Activated CD4-positive, alpha-beta memory T cell treated with anti-CD3 and anti-CD28 coated beads for 36 hours (primary cell): ENCODE measurements around the gene GOLT1A. TPM values are rescaled to one million over a fixed set of nuclear protein-coding genes. Genes with fewer than 3 reads are reported as not detected.

ENCODE experiments used
- CTCF ChIA-PET: fragments of 350-600 bp; sonication (Branson Sonifier 250); formaldehyde crosslinking; loops from one replicate; lab custom pipeline; 2021; ENCODE audit warnings: antibody characterized with exemption, inconsistent platforms; lab: Charles Lee
- POLR2A ChIA-PET: fragments of 350-600 bp; sonication (Branson Sonifier 250); formaldehyde crosslinking; loops from one replicate; lab custom pipeline; 2021; ENCODE audit warnings: antibody characterized with exemption; lab: Charles Lee
- DNase-seq: peaks from one replicate; pipeline ENCODE4 v3.0.0-alpha.2; 2020
- H3K27ac Mint-ChIP-seq: one replicate; pipeline ENCODE4 v1.8.0; 2021; ENCODE audit warnings: mixed read lengths
- H3K27me3 Mint-ChIP-seq: one replicate; pipeline ENCODE4 v1.8.0; 2021; ENCODE audit warnings: mixed read lengths
- H3K36me3 Mint-ChIP-seq: one replicate; pipeline ENCODE4 v1.8.0; 2021; ENCODE audit warnings: mixed read lengths
- H3K4me1 Mint-ChIP-seq: one replicate; pipeline ENCODE4 v1.8.0; 2021; ENCODE audit warnings: low read depth, mixed read lengths
- H3K4me3 Mint-ChIP-seq: one replicate; pipeline ENCODE4 v1.8.0; 2021; ENCODE audit warnings: mild to moderate bottlenecking, mixed read lengths
- H3K9me3 Mint-ChIP-seq: one replicate; pipeline ENCODE4 v1.8.0; 2021; ENCODE audit warnings: mixed read lengths
- intact Hi-C: fragments of 100-400 bp; cut with micrococcal nuclease; formaldehyde crosslinking; loops from one replicate; pipeline ENCODE4 v1.15.1; 2023
- total RNA-seq, 2 experiments: library from RNA; stranded (reverse); gene quantifications; one replicate each; pipeline ENCODE4 v1.2.3, GENCODE V29; 2021

GOLT1A gene
- total RNA-seq, 2 experiments from 2014 or later: 0.27 TPM; not detected in 1

GRCh38 chr1:204257446-204257845 is 43.7 kb upstream of the GOLT1A start:
- Mint-ChIP-seq H3K27me3 (no peaks in the 10 kb centered on the region), H3K27ac (no peak overlapping the region), H3K4me1 (no peaks in the 10 kb centered on the region), H3K9me3 (no peaks in the 10 kb centered on the region), H3K36me3 (no peaks in the 10 kb centered on the region), H3K4me3 (no peak overlapping the region)
- DNase-seq: no peak
- POLR2A ChIA-PET: no interaction called here
- intact Hi-C loops: no loop called here
- CTCF ChIA-PET: interaction anchor here (1.4 to 4.5 kb wide), 5 partner anchors 9 to 141 kb away, joined by 3 to 72 read pairs (median 5); partner anchors contain the start of gene PLEKHA6

GRCh38 chr1:204256531-204256930 is 42.7 kb upstream of the GOLT1A start:
- DNase-seq: no peak
- POLR2A ChIA-PET: no interaction called here
- H3K27me3 Mint-ChIP-seq: no peaks in the 10 kb centered on the region
- H3K36me3 Mint-ChIP-seq: no peaks in the 10 kb centered on the region
- intact Hi-C loops: no loop called here
- no peak overlapping the region for H3K27ac Mint-ChIP-seq
- no peaks in the 10 kb centered on the region for H3K4me1 Mint-ChIP-seq
- no peaks in the 10 kb centered on the region for H3K9me3 Mint-ChIP-seq
- H3K4me3 Mint-ChIP-seq: no peak overlapping the region
- CTCF ChIA-PET: interaction anchor here (1.4 to 4.5 kb wide), 2 partner anchors 106 to 142 kb away, joined by 5 to 72 read pairs; partner anchors contain the start of gene PLEKHA6

GRCh38 chr1:204255966-204256365 is 42.2 kb upstream of the GOLT1A start:
- CTCF ChIA-PET: interaction anchor here (1.4 to 4.5 kb wide), 2 partner anchors 107 to 143 kb away, joined by 5 to 72 read pairs; partner anchors contain the start of gene PLEKHA6

GRCh38 chr1:204255225-204255624 is 41.4 kb upstream of the GOLT1A start:
- CTCF ChIA-PET: interaction anchor here (0.8 to 2.6 kb wide), 2 partner anchors 108 to 143 kb away, joined by 3 to 18 read pairs; no protein-coding TSS in a partner anchor
- H3K4me3 Mint-ChIP-seq: no peak overlapping the region
- DNase-seq: no peak
- no peak overlapping the region for H3K27ac Mint-ChIP-seq
- H3K9me3 Mint-ChIP-seq: no peaks in the 10 kb centered on the region
- H3K4me1 Mint-ChIP-seq: no peaks in the 10 kb centered on the region
- POLR2A ChIA-PET: no interaction called here
- no peaks in the 10 kb centered on the region for H3K36me3 Mint-ChIP-seq
- no peaks in the 10 kb centered on the region for H3K27me3 Mint-ChIP-seq
- intact Hi-C loops: no loop called here

More at GRCh38 chr1:204255966-204256365, 42.2 kb upstream of the GOLT1A start:
- POLR2A ChIA-PET: no interaction called here
- Mint-ChIP-seq H3K36me3 (no peaks in the 10 kb centered on the region), H3K27ac (no peak overlapping the region), H3K4me3 (no peak overlapping the region), H3K9me3 (no peaks in the 10 kb centered on the region), H3K27me3 (no peaks in the 10 kb centered on the region), H3K4me1 (no peaks in the 10 kb centered on the region)
- intact Hi-C loops: no loop called here
- no peak for DNase-seq

DNA sequence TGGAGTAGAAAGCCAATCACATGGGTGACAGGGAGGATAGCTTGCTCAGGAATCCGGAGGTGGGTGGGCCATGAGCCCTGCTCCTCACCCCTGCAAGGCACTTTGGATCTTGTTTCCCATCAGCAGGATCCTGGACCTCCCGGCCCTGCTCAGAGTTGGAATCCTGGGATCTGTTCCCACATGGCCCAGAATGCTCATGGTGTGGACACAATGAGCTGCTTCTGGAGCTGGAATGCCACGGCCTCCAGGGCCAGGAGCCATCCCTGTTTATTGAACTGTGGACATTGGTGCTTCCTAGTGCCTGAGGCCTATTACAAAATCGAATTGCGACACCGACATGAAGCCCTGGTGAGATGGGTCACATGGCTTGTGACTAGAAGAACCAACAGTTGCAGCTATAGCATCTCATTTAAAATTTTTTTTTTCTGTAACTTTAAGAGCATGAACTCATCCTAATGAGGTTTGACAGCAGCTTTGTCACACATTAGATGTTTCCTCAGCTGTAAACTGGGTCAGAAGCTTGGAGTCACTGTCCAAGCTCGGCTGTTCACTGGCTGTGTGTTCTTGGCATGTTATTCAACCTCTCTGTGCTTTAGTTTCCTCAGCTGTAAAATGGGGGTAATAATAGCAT is 40.4 kb upstream of the GOLT1A start:
- ChIA-PET POLR2A (no interaction called here), CTCF (interaction anchor here (0.9 to 2.6 kb wide), 2 partner anchors 109 to 144 kb away, joined by 4 to 18 read pairs; no protein-coding TSS in a partner anchor)
- intact Hi-C loops: no loop called here
- Mint-ChIP-seq H3K36me3 (no peaks in the 10 kb centered on the region), H3K9me3 (no peaks in the 10 kb centered on the region), H3K4me1 (no peaks in the 10 kb centered on the region), H3K4me3 (no peak overlapping the region), H3K27ac (no peak overlapping the region), H3K27me3 (no peaks in the 10 kb centered on the region)
- DNase-seq: no peak

- DNase-seq: no peak
- ChIA-PET CTCF (no interaction called here), POLR2A (no interaction called here)
- H3K9me3 Mint-ChIP-seq: no peaks in the 10 kb centered on the region
- intact Hi-C loops: no loop called here
- no peaks in the 10 kb centered on the region for H3K27me3 Mint-ChIP-seq
- no peaks in the 10 kb centered on the region for H3K36me3 Mint-ChIP-seq
- H3K27ac Mint-ChIP-seq: no peak overlapping the region
- H3K4me1 Mint-ChIP-seq: no peaks in the 10 kb centered on the region
- no peak overlapping the region for H3K4me3 Mint-ChIP-seq
Observed at GRCh38 chr1:204251926-204252689, 38.3 kb upstream of the GOLT1A start.

DNA sequence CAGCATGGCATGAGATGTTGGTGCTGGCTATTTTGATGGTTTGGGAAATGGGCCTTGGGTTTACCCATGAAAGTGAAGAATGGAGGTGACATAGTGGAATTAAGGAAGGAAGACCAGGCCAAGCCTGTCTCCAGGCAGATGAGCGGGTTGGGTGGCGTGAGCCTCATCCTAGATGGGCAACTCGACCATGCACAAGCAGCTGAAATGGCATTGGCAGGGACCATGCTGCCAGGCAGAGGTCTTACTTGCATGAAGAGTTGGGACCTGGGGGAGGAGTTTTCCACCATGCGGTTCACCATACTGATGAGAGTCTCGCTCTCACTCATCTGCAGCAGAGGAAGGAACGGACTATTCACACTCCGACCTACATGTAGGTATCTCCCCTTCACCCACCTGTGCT is 37.5 kb upstream of the GOLT1A start:
- no peaks in the 10 kb centered on the region for H3K9me3 Mint-ChIP-seq
- H3K4me3 Mint-ChIP-seq: no peak overlapping the region
- ChIA-PET CTCF (no interaction called here), POLR2A (no interaction called here)
- H3K4me1 Mint-ChIP-seq: no peaks in the 10 kb centered on the region
- intact Hi-C loops: no loop called here
- no peaks in the 10 kb centered on the region for H3K27me3 Mint-ChIP-seq
- H3K36me3 Mint-ChIP-seq: no peaks in the 10 kb centered on the region
- H3K27ac Mint-ChIP-seq: no peak overlapping the region
- DNase-seq: no peak

DNA sequence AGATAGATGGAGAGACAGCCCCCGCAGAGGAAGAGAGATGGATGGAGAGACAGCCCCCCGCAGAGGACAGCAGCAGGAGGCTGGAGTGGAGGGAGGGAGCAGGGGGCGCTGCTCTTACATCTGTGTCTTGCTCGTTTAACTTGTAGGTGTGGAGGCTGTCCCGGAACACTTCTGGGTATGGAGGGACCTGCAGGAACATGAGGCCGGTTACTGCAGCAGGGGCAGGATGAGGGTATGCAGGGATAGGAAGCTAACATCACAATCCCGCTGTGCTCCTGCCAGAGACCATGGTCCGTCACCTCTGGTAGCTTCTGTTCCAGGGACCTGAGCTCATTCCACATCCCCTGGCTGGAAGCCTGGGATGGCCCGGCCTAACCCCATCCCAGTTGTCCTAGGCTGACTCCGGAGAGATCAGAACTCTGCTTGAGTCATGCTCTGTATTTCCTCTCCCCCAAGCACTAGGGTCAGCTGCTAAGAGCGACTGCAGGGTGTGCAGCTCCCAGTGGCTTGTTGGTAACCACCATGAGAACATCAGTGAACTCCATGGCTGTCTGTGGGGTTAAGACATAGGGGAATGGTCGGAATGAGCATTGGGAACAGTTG is 36.7 kb upstream of the GOLT1A start:
- intact Hi-C loops: no loop called here
- DNase-seq: no peak
- Mint-ChIP-seq H3K27ac (no peak overlapping the region), H3K27me3 (no peaks in the 10 kb centered on the region), H3K36me3 (no peaks in the 10 kb centered on the region), H3K4me1 (no peaks in the 10 kb centered on the region), H3K4me3 (no peak overlapping the region), H3K9me3 (no peaks in the 10 kb centered on the region)
- CTCF ChIA-PET: no interaction called here
- POLR2A ChIA-PET: no interaction called here

DNA sequence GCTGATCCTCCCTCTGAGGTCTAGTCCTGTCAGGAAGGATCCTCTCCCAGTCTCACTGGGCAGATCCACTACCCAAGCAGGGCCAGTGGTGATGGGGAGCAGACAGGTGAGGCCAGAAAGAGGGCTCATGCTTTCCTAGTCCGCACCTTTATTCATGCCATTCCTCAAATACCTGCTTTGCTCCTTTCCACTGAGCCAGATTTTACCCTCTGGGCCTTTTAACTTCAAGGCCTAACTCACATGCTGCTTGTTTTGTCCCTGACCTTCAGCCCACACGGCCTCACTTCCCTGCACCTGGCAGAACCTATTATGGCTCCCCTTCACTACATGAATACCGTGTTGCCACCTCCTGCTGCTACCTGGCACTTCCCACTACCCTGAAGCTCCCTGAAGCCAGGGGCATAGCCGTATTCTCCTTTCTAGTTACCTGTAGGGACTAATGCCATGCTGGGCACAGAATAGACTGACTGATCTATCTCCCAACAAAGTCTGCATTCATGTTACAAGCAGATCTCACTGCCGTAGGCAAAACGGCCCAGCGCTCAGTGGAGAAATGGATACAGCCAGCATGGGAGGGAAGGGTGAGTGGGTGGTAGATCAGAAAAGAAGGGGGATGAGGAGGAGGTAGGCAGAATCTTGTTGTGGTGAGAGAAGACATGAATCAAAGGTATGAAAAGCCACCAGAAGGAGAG is 36.1 kb upstream of the GOLT1A start:
- no peak overlapping the region for H3K4me3 Mint-ChIP-seq
- H3K27me3 Mint-ChIP-seq: no peaks in the 10 kb centered on the region
- intact Hi-C loops: no loop called here
- ChIA-PET POLR2A (no interaction called here), CTCF (no interaction called here)
- no peak overlapping the region for H3K27ac Mint-ChIP-seq
- no peak for DNase-seq
- H3K9me3 Mint-ChIP-seq: no peaks in the 10 kb centered on the region
- H3K4me1 Mint-ChIP-seq: no peaks in the 10 kb centered on the region
- no peaks in the 10 kb centered on the region for H3K36me3 Mint-ChIP-seq

DNA sequence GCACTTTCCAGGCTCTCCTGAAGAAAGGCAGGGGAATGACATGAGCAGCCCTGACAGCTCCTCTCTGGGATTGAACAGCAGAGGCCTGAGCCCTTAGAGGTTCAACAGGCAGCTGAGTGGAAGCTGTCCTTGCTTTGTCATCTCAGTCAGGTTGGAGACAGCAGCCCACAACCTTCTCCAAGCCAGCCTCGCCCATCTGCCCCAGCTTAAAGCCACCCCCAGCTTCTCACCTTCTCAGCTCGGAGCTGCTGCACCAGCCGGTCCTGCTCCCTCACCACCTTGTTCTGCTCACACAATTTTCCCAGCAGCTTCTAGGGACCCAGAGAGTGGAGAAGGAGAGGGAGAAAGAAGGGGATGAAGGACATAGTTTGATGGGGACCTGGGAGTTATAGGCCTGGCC is 35.2 kb upstream of the GOLT1A start:
- Mint-ChIP-seq H3K4me3 (no peak overlapping the region), H3K9me3 (no peaks in the 10 kb centered on the region), H3K36me3 (no peaks in the 10 kb centered on the region), H3K27me3 (no peaks in the 10 kb centered on the region), H3K27ac (no peak overlapping the region), H3K4me1 (no peaks in the 10 kb centered on the region)
- CTCF ChIA-PET: interaction anchor here (1.3 to 1.8 kb wide), 2 partner anchors 9 to 115 kb away, joined by 4 to 5 read pairs; no protein-coding TSS in a partner anchor
- intact Hi-C loops: no loop called here
- POLR2A ChIA-PET: no interaction called here
- no peak for DNase-seq

GRCh38 chr1:204246876-204247275 is 33.1 kb upstream of the GOLT1A start:
- POLR2A ChIA-PET: no interaction called here
- Mint-ChIP-seq H3K4me3 (no peak overlapping the region), H3K4me1 (no peaks in the 10 kb centered on the region), H3K27me3 (no peaks in the 10 kb centered on the region), H3K36me3 (no peaks in the 10 kb centered on the region), H3K9me3 (no peaks in the 10 kb centered on the region), H3K27ac (no peak overlapping the region)
- DNase-seq: no peak
- intact Hi-C loops: no loop called here
- CTCF ChIA-PET: no interaction called here

DNA sequence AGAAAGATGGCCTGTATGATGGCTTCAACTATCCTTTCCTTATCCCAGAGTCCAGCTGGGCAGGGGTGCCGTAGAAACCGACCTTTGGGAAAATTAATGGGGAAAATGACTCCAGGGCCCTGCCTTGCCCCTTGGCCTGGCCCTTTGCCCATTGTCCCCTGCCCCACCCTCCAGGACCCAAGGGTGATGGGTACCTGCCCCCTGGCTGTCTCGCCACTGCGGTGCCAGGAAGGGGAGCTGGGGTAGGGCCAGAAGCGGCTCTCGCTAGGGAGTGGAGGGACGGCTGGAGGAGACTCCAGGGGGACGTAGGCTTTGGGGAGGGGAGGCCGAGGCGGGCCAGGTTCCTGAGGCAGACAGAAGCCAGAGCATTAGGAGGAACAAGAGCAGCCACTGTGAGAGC is 29.1 kb upstream of the GOLT1A start:
- Mint-ChIP-seq H3K9me3 (no peaks in the 10 kb centered on the region), H3K27ac (no peak overlapping the region), H3K27me3 (no peaks in the 10 kb centered on the region), H3K4me3 (no peak overlapping the region), H3K4me1 (no peaks in the 10 kb centered on the region), H3K36me3 (no peaks in the 10 kb centered on the region)
- DNase-seq: no peak
- POLR2A ChIA-PET: interaction anchor here (0.6 kb wide), 1 partner anchor 28 kb away, joined by 3 read pairs; no protein-coding TSS in a partner anchor
- intact Hi-C loops: no loop called here
- CTCF ChIA-PET: no interaction called here
